GM04504 (cell line): ENCODE results near the gene PRDM10.
"Not testable (repeated sequence)": the region's sequence is repeated elsewhere in the genome, so short reads cannot be mapped to it uniquely, and the experiment has no call there.

Experiments used
- DNase-seq: peaks from one replicate; pipeline ENCODE4 v3.0.0-alpha.2; 2012; ENCODE audit warnings: low read depth

PRDM10 gene

GRCh38 chr11:129894278-129895125, 108.1 kb downstream of the PRDM10 start:
- DNase-seq = no peak

- no peak for DNase-seq
Observed at GRCh38 chr11:129888451-129888850, 114.2 kb downstream of the PRDM10 start.

DNA sequence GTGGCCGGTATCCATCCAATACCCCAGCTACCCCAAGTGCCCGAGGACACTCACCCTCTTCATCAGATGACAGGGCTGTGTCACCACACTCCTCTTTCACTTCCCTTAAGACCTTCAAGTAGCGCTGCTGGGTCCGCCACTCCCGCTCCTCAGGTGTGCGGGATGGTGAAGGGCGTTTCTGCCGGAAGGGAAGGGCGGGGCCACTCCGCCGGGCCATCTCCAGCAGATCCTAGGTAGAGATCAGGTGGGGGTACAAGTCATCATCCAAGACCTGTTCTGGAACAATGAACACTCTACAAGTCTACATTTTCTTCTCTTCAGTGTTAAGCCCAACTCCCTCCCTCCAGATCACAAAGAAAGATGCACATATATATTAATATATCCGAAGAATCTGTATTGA, 117.3 kb downstream of the PRDM10 start:
- DNase-seq = no peak

DNA sequence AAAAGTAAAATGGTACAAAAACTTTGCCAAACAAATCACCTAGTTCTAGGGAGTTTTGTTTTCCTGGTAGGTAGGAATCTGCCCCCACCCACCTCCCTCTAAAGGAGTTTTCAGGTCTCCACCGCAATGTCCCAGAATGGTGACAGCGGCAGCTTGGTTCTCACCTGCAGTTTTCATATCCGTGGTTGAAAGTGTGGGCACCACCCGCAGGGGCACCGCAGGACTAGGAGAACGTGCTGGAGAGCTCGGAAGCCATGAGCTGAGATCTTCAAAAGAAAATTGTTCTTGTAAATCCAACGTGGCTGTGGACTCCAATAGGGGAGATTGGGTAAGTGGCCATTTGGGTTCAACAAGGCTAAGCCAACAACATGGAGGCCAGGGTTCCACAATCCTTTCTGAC, 118.1 kb downstream of the PRDM10 start:
- DNase-seq = no peak

GRCh38 chr11:129881570-129882170, 121.0 kb downstream of the PRDM10 start:
- no peak for DNase-seq

- no peak for DNase-seq
Observed at GRCh38 chr11:129880311-129880710, 122.3 kb downstream of the PRDM10 start.

- DNase-seq = no peak
Observed at GRCh38 chr11:129871914-129872313, 130.7 kb downstream of the PRDM10 start.

DNA sequence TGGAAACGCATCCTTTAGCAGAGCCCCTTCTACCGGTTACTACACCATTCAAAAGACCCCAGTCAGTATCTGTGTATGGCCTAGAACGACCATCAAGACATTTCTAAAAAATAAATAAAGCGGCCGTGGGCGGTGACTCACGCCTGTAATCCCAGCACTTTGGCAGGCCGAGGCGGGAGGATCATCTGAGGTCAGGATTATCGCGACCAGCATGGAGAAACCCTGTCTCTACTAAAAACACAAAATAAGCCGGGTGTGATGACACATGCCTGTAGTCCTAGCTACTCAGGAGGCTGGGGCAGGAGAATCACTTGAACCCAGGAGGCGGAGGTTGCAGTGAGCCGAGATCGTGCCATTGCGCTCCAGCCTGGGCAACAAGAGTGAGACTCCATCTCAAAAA, 134.0 kb downstream of the PRDM10 start:
- not testable (repeated sequence) for DNase-seq

- DNase-seq = no peak
Observed at GRCh38 chr11:129866311-129866710, 136.3 kb downstream of the PRDM10 start.

- DNase-seq = no peak
Observed at GRCh38 chr11:129865701-129866100, 136.9 kb downstream of the PRDM10 start.

- DNase-seq = no peak
Observed at GRCh38 chr11:129864811-129865210, 137.8 kb downstream of the PRDM10 start.

GRCh38 chr11:129861702-129862522, 140.7 kb downstream of the PRDM10 start:
- DNase-seq = peak; percentile 74

DNA sequence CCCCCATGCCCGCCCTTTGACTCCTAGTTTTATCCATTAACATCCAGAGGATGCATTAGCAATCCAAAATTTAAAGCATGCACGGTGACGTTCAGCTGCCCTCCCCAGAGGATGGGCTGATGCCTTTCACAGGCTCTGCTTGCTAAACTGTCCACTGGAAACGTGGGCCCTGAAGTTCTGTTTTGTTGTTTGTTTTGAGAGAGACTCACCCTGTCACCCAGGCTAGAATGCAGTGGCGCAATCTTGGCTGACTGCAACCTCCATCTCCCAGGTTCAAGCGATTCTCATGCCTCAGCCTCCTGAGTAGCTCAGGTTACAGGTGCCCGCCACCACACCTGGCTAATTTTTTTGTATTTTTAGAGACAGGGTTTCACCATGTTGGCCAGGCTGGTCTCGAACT, 146.6 kb downstream of the PRDM10 start:
- DNase-seq = no peak

- no peak for DNase-seq
Observed at GRCh38 chr11:129855086-129855485, 147.5 kb downstream of the PRDM10 start.

DNA sequence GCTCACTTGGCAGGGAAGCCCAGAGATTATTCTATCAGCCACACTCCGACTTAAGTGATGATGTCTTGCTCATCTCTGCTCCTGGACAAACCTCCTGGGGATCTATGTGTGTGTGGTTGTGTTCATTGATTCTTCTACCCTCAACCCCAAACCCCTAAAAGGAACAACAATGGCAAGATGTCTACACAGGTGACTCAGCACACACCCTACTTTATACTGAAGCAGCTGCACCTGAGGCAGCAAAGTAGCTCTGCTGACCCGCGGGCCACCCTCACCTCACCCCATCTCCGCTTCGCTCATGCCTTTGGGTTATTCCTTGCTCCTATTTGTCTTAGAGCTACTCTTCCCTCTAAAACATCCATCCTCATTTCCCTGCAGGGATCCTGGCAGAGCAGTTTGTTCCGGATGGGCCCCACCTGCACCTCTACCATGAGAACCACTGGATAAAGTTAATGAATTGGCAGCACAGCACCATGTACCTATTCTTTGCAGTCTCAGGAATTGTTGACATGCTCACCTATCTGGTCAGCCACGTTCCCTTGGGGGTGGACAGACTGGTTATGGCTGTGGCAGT, 148.3 kb downstream of the PRDM10 start:
- DNase-seq = no peak

DNA sequence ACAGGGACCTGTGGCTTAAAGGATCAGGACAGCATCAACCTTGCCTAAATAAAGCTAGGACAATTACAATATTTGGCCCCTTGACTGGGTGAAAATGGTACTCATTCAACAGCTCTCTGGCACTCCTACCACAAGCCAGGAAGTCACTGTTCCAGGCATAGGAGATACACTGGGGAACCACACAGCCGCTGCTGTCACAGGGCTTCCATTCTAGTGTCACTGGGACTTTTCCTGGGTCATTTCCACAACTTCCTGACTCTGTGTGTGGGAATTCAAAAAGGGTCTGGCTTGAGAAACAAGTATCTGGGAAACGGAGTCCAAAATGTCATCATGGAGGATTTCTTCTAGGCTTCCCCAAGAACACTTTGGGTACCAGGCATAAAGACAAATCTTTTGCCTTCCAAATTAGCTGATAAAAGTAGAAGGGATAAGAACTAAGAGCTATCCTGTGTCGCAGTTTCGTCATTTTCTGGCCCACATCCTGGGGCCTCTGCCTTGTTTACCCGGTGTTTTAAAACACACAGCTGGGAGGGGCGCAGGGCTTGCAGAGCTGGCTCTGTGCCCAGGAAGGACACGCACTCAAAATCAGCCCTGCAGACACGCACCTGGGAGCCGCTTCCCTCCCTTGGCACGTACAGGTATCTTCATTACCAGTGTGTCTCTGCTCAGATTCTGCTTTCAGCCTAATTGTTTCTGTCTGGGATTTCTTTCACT, 149.0 kb downstream of the PRDM10 start:
- no peak for DNase-seq

DNA sequence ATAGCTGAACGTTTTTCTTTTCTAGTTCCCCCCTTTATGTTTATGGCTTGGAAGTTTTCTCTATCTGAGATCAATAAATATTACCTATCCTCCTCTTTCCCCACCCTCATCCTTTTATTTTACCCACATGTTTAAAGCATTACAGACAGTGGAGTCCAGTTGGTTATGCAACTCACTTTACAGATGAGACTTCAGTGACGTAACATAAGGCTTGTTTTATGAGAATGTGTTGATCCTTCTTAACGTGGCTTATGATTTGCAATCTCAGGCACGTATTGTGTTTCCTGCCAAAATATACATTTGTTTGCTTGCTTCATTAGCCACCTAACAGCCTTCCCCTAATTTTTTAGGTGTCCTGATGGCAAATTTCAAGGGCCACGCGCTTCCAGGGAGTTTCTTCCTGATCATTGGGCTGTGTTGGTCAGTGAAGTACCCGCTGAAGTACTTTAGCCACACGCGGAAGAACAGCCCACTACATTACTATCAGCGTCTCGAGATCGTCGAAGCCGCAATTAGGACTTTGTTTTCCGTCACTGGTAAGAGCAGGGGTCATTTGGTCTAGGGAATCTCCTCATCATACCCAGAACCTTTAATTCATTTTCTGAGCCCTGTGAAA, 150.4 kb downstream of the PRDM10 start:
- peak; percentile 12 for DNase-seq
